KMS-11 (cell line): Measurements from ENCODE around the gene SMIM33.

Source experiments
- H2AFZ ChIP-seq: fragments of 200-600 bp; sonication (generic); 2 replicates; pipeline ENCODE4 v1.6.1; 2016; ENCODE audit warnings: antibody characterized with exemption, mixed run types, low read depth
- H3K27ac ChIP-seq: fragments of 200-600 bp; sonication (generic); 2 replicates; pipeline ENCODE4 v1.6.1; 2016; ENCODE audit warnings: mild to moderate bottlenecking, mixed run types
- H3K27me3 ChIP-seq: fragments of 200-600 bp; sonication (generic); 2 replicates; pipeline ENCODE4 v1.6.1; 2017; ENCODE audit warnings: mild to moderate bottlenecking, low read depth, mixed run types, moderate library complexity; ENCODE audit not compliant: insufficient read depth
- H3K36me3 ChIP-seq: fragments of 200-600 bp; sonication (generic); 2 replicates; pipeline ENCODE4 v1.6.1; 2017; ENCODE audit warnings: mild to moderate bottlenecking, mixed run types; ENCODE audit not compliant: insufficient read depth
- H3K4me1 ChIP-seq: fragments of 200-600 bp; sonication (generic); 2 replicates; pipeline ENCODE4 v1.6.1; 2016; ENCODE audit warnings: mild to moderate bottlenecking, low read depth, mixed run types; ENCODE audit not compliant: poor library complexity, severe bottlenecking
- H3K4me2 ChIP-seq: fragments of 200-600 bp; sonication (generic); 2 replicates; pipeline ENCODE4 v1.7.0; 2016; ENCODE audit warnings: mild to moderate bottlenecking, mixed run types
- H3K4me3 ChIP-seq: fragments of 200-600 bp; sonication (generic); IDR thresholded peaks from 2 replicates; pipeline ENCODE4 v1.6.1; 2017; ENCODE audit warnings: low read depth, low read length, mixed read lengths; ENCODE audit not compliant: insufficient read depth
- H3K79me2 ChIP-seq: fragments of 200-600 bp; sonication (generic); 2 replicates; pipeline ENCODE4 v1.6.1; 2016; ENCODE audit warnings: low read depth, mixed run types; ENCODE audit not compliant: insufficient read depth
- H3K9ac ChIP-seq: fragments of 200-600 bp; sonication (generic); 2 replicates; pipeline ENCODE4 v1.6.1; 2016; ENCODE audit warnings: mild to moderate bottlenecking, mixed run types
- H4K20me1 ChIP-seq: fragments of 200-600 bp; sonication (generic); 2 replicates; pipeline ENCODE4 v1.6.1; 2016; ENCODE audit warnings: mild to moderate bottlenecking, mixed run types; ENCODE audit not compliant: insufficient read depth
- TF ChIP-seq, protein P1 (sequence below): fragments of 200-600 bp; sonication (generic); conservative IDR thresholded peaks from 2 replicates; pipeline ENCODE4 v1.6.1; 2017; ENCODE audit warnings: low read depth, mild to moderate bottlenecking, antibody characterized with exemption, low read length, moderate library complexity, mixed read lengths

The SMIM33 gene

DNA sequence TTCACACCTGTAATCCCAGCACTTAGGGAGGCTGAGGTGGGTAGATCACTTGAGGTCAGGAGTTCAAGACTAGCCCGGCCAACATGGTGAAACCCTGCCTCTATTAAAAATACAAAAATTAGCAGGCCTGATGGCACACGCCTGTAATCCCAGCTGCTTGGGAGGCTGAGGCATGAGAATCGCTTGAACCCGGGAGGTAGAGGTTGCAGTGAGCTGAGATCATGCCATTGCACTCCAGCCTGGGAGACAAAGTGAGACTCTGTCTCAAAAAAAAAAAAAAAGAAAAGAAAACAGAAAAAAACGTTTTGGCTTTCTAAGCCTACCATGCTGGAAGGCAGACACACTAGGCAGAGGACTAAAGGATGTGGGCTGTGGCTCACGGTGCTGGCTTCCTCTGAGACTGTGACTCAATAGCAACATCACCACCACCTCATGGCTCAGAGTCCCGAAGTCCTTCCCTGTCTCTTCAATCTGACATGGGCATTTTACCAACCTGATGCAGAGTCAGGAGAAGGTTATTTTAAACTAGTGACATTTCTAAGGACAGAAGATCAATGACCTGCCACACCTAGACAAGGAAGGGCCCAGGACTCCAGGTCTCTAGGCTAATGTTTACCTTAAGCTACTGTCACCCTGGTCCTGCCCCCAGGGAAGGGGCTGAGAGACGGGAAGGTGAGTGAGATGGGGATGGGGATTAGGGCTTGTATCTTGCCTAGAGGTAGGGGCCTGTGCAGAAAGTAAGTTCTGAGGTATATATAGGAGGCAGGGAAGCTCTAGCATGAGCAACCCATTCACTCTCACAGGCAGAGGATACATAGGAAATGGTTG, 12.0 kb upstream of the SMIM33 start:
- no peaks in the 10 kb centered on the region; the same call in 1 of the 2 replicates for H3K27me3 ChIP-seq
- H3K4me3 ChIP-seq, result no peak overlapping the region
- H3K4me2 ChIP-seq, result peak overlapping the region; percentile 31; the same call in 1 of the 2 replicates
- H4K20me1 ChIP-seq, result no peaks in the 10 kb centered on the region
- peak overlapping the region; percentile 31; the same call in 1 of the 2 replicates for H2AFZ ChIP-seq
- H3K79me2 ChIP-seq, result no peaks in the 10 kb centered on the region
- peaks cover 42% of the 10 kb centered on the region for H3K4me1 ChIP-seq
- H3K27ac ChIP-seq, result no peak overlapping the region
- TF ChIP-seq, protein P1, sequence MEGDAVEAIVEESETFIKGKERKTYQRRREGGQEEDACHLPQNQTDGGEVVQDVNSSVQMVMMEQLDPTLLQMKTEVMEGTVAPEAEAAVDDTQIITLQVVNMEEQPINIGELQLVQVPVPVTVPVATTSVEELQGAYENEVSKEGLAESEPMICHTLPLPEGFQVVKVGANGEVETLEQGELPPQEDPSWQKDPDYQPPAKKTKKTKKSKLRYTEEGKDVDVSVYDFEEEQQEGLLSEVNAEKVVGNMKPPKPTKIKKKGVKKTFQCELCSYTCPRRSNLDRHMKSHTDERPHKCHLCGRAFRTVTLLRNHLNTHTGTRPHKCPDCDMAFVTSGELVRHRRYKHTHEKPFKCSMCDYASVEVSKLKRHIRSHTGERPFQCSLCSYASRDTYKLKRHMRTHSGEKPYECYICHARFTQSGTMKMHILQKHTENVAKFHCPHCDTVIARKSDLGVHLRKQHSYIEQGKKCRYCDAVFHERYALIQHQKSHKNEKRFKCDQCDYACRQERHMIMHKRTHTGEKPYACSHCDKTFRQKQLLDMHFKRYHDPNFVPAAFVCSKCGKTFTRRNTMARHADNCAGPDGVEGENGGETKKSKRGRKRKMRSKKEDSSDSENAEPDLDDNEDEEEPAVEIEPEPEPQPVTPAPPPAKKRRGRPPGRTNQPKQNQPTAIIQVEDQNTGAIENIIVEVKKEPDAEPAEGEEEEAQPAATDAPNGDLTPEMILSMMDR, result no peak
- H3K36me3 ChIP-seq, result no peaks in the 10 kb centered on the region
- no peak overlapping the region for H3K9ac ChIP-seq

DNA sequence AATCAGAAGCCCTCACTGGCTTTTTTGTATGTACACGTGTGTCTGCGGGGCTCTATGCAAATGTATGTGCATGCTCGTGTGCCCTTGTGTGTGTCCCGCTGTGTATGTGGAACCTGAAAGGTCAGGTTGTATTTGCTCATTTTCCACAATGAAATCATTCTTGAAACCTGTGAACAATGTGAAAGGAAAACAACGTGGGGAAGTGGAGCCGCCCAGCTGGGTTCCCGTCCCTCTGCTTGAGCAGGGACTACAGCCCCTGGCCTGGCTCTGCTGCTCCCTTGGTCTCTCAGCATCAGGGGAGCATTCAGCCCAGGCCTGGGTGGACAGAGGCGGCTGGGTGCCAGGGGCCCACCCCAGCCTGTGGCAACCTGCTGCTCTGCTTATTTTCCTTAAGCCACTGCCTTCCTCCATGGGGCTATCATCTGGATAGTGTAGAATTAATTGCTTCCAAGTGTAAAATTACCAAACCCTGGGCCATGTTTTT, 11.3 kb upstream of the SMIM33 start:
- Histone ChIP-seq H3K4me3 (no peak overlapping the region), H3K36me3 (no peaks in the 10 kb centered on the region), H3K4me1 (peaks cover 42% of the 10 kb centered on the region), H3K79me2 (no peaks in the 10 kb centered on the region), H3K4me2 (peak overlapping the region; percentile 31; the same call in 1 of the 2 replicates), H3K27me3 (no peaks in the 10 kb centered on the region; the same call in 1 of the 2 replicates), H3K9ac (no peak overlapping the region), H4K20me1 (no peaks in the 10 kb centered on the region), H2AFZ (no peak overlapping the region; the same call in 1 of the 2 replicates), H3K27ac (no peak overlapping the region)
- TF ChIP-seq, protein P1, result no peak

DNA sequence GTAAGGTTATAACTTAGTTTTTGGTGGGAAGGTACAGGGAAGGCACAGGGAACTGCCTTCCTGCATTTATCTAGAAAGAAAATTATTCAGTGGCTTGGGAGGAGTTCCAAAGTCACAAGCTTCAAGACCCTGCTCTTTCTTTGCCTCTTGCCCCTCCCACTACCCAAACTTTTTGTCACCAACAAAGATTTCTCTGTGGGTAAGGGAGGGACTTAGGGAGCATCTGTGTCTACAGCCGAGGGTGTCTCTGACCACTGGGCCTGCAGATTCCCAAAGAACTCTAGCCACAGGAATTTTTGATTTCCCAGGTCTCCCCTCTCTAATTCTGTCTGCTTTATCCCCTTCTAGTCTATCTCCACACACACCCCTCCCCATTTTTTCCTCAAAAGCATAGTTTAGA, 10.3 kb upstream of the SMIM33 start:
- H3K79me2 ChIP-seq, result no peaks in the 10 kb centered on the region
- H2AFZ ChIP-seq, result no peak overlapping the region
- H3K9ac ChIP-seq, result no peak overlapping the region
- no peak overlapping the region for H3K4me2 ChIP-seq
- no peaks in the 10 kb centered on the region for H3K36me3 ChIP-seq
- H3K4me3 ChIP-seq, result no peak overlapping the region
- H3K4me1 ChIP-seq, result peaks cover 42% of the 10 kb centered on the region
- H4K20me1 ChIP-seq, result no peaks in the 10 kb centered on the region
- H3K27me3 ChIP-seq, result no peaks in the 10 kb centered on the region; the same call in 1 of the 2 replicates
- H3K27ac ChIP-seq, result no peak overlapping the region
- TF ChIP-seq, protein P1, result no peak

DNA sequence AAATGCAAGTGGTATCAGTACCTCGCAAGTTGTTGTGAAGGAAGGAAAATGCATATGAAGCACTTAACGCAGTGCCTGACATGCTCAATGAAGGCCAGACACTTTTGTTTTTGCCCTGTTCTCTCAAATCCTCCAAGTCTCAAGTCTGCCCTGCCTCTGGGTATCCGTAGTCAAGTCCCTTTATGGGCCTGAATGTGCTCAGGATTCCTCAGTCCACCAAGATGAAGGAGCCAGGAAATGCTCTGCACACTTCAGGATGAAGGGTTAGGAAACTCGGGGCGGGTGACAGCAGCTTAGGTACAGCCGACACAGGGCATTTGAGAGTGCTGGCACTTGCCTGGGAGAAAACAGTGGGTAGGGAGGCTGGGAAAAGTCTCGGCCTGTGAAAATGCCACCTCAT, 9.6 kb upstream of the SMIM33 start:
- TF ChIP-seq, protein P1, result no peak

More for the DNA sequence above, 9.6 kb upstream of the SMIM33 start:
- Histone ChIP-seq H3K4me1 (peaks cover 42% of the 10 kb centered on the region), H4K20me1 (no peaks in the 10 kb centered on the region), H2AFZ (no peak overlapping the region), H3K79me2 (no peaks in the 10 kb centered on the region), H3K4me3 (no peak overlapping the region), H3K36me3 (no peaks in the 10 kb centered on the region), H3K4me2 (no peak overlapping the region), H3K27ac (no peak overlapping the region), H3K27me3 (no peaks in the 10 kb centered on the region), H3K9ac (no peak overlapping the region)
